Superior temporal gyrus (tissue), 1 donor: ENCODE measurements around the gene EDN1.
"Not testable (repeated sequence)": the region's sequence is repeated elsewhere in the genome, so short reads cannot be mapped to it uniquely, and the experiment has no call there.

Experiments used
- DNase-seq: peaks from one replicate; pipeline ENCODE4 v3.0.0-alpha.2; 2016; ENCODE audit errors: extremely low spot score

EDN1 gene

GRCh38 chr6:12293931-12294807 lies 4.0 kb downstream of the EDN1 start:
- DNase-seq: no peak

- DNase-seq: no peak
Measured at GRCh38 chr6:12294851-12295536, 4.8 kb downstream of the EDN1 start.

- DNase-seq: no peak
Measured at GRCh38 chr6:12295558-12296254, 5.5 kb downstream of the EDN1 start.

GRCh38 chr6:12296255-12296573 lies 6.1 kb downstream of the EDN1 start:
- DNase-seq: no peak

- no peak for DNase-seq
Measured at GRCh38 chr6:12296604-12297003, 6.4 kb downstream of the EDN1 start.

- no peak for DNase-seq
Measured at GRCh38 chr6:12297363-12298016, 7.3 kb downstream of the EDN1 start.

- DNase-seq: no peak
Measured at GRCh38 chr6:12298017-12298978, 8.1 kb downstream of the EDN1 start.

- DNase-seq: no peak
Measured at GRCh38 chr6:12298995-12299394, 8.8 kb downstream of the EDN1 start.

- DNase-seq: no peak
Measured at GRCh38 chr6:12301018-12301417, 10.9 kb downstream of the EDN1 start.

GRCh38 chr6:12304487-12304886 lies 14.3 kb downstream of the EDN1 start:
- no peak for DNase-seq

GRCh38 chr6:12309070-12309469 lies 18.9 kb downstream of the EDN1 start:
- DNase-seq: no peak

- DNase-seq: no peak
Measured at GRCh38 chr6:12311106-12311505, 20.9 kb downstream of the EDN1 start.

- no peak for DNase-seq
Measured at GRCh38 chr6:12312736-12313135, 22.6 kb downstream of the EDN1 start.

GRCh38 chr6:12313306-12313991 lies 23.3 kb downstream of the EDN1 start:
- no peak for DNase-seq

- DNase-seq: no peak
Measured at GRCh38 chr6:12313992-12314589, 23.9 kb downstream of the EDN1 start.

- DNase-seq: no peak
Measured at GRCh38 chr6:12314751-12315150, 24.6 kb downstream of the EDN1 start.

GRCh38 chr6:12315292-12316081 lies 25.3 kb downstream of the EDN1 start:
- DNase-seq: no peak

GRCh38 chr6:12318749-12319148 lies 28.6 kb downstream of the EDN1 start:
- DNase-seq: no peak

- not testable (repeated sequence) for DNase-seq
Measured at GRCh38 chr6:12320074-12320473, 29.9 kb downstream of the EDN1 start.
